Measurements from ENCODE around the gene PRPF31.

The PRPF31 gene

DNA sequence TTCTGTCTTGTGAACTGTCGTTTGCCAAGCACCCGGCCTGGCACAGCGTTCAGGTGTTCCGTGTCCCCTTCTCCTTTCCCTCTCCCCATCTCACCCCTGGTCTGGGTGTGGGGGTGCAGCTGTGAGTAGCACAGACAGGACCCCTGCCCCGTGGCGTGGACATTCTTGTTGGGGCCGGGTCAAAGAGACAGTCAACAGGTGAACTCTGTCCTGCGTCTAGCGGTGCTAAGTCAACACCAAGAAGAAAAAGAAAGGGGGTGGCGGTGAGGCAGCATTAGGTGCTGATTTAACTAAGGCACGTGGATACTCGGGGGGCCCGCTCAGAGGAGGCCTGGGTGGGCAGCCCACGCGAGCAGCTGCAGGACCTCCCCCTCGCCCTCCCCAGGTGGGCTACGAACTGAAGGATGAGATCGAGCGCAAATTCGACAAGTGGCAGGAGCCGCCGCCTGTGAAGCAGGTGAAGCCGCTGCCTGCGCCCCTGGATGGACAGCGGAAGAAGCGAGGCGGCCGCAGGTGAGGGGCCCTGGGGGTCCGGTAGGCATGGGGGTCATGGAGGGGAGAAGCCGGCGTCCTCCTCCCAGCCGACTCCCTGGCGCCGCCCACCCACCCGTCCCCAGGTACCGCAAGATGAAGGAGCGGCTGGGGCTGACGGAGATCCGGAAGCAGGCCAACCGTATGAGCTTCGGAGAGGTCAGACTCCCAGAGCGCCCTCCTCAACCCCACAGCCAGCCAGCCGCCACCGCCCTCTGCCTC lies 12.3 kb downstream of the PRPF31 start:
- TF ChIP-seq, protein P1, sequence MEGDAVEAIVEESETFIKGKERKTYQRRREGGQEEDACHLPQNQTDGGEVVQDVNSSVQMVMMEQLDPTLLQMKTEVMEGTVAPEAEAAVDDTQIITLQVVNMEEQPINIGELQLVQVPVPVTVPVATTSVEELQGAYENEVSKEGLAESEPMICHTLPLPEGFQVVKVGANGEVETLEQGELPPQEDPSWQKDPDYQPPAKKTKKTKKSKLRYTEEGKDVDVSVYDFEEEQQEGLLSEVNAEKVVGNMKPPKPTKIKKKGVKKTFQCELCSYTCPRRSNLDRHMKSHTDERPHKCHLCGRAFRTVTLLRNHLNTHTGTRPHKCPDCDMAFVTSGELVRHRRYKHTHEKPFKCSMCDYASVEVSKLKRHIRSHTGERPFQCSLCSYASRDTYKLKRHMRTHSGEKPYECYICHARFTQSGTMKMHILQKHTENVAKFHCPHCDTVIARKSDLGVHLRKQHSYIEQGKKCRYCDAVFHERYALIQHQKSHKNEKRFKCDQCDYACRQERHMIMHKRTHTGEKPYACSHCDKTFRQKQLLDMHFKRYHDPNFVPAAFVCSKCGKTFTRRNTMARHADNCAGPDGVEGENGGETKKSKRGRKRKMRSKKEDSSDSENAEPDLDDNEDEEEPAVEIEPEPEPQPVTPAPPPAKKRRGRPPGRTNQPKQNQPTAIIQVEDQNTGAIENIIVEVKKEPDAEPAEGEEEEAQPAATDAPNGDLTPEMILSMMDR (IDR thresholded peaks at IDR 0.05; ENCODE audit: low read depth, low read length, missing control alignments), result no peak
- no peak for DNase-seq (ENCODE audit: low read depth)
- H3K4me3 ChIP-seq (ENCODE audit: low read depth, low read length), result no peak overlapping the region

DNA sequence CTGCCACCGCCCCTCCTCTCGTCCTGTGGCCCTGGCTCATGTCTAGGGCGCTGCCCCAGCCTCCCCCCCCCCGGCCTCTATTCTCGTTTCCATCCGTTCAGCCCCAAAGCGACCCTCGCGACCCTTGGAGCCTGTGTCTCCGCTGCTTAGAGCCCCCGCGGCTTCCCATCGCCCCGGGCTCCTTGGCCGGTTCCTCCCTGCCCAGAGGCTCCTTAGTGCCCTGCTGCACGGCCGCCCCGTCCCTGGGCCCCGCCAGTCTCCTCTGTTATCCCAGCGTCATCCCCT lies 12.8 kb downstream of the PRPF31 start:
- TF ChIP-seq, protein P1 (IDR thresholded peaks at IDR 0.05; ENCODE audit: low read depth, low read length, missing control alignments), result no peak
- no peak for DNase-seq (ENCODE audit: low read depth)
- H3K4me3 ChIP-seq (ENCODE audit: low read depth, low read length), result no peak overlapping the region

DNA sequence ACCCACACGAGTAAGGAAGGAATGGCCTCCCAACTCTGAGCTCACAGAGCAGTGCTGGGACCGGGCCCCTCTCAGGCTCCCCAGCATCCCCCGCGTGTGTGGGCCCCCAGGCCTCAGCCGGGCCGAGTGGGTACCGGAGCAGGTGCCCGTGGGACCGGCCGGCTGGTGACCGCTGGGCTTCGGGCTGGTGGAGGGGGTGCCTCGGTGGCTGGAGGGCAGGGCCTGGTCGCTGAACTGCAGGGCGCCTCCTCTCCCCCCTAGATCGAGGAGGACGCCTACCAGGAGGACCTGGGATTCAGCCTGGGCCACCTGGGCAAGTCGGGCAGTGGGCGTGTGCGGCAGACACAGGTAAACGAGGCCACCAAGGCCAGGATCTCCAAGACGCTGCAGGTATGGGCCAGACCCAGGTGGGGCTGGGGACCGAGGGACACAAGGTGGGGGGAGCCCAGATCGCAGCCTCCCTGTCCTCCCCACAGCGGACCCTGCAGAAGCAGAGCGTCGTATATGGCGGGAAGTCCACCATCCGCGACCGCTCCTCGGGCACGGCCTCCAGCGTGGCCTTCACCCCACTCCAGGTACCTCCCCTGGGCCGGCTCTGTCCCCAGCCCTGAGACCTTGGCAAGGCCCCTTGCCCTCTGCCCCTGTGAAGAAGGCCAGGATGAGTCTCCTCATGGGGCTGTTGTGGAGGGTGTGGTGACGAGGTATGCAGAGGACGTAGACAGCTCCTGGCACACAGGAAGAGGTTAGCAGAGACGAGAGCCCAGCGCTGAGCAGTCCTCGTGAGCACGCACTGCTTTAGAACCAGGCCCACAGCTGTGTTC lies 13.5 kb downstream of the PRPF31 start:
- DNase-seq (ENCODE audit: low read depth), result no peak
- H3K4me3 ChIP-seq (ENCODE audit: low read depth, low read length), result no peak overlapping the region
- TF ChIP-seq, protein P1 (IDR thresholded peaks at IDR 0.05; ENCODE audit: low read depth, low read length, missing control alignments), result no peak

DNA sequence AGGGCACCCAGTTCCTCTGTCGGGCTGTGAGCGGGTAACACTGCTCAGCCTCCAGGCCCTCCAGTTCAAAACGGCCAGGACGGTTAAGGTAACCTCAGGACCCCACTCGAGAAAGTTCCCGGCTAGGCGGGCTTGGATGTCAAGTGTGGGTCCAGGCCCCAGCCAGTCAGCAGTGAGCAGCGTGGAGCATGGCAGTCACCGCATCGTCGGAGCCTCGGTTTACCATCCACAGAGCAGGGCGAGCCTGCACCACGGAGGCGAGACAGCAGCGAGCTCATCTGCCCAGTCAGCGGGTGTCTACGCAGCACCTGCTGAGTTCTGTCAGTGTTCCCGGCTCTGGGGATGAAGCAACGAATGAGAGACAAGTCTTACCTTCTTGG lies 14.1 kb downstream of the PRPF31 start:
- TF ChIP-seq, protein P1 (IDR thresholded peaks at IDR 0.05; ENCODE audit: low read depth, low read length, missing control alignments), result no peak
- DNase-seq (ENCODE audit: low read depth), result no peak
- no peak overlapping the region for H3K4me3 ChIP-seq (ENCODE audit: low read depth, low read length)

DNA sequence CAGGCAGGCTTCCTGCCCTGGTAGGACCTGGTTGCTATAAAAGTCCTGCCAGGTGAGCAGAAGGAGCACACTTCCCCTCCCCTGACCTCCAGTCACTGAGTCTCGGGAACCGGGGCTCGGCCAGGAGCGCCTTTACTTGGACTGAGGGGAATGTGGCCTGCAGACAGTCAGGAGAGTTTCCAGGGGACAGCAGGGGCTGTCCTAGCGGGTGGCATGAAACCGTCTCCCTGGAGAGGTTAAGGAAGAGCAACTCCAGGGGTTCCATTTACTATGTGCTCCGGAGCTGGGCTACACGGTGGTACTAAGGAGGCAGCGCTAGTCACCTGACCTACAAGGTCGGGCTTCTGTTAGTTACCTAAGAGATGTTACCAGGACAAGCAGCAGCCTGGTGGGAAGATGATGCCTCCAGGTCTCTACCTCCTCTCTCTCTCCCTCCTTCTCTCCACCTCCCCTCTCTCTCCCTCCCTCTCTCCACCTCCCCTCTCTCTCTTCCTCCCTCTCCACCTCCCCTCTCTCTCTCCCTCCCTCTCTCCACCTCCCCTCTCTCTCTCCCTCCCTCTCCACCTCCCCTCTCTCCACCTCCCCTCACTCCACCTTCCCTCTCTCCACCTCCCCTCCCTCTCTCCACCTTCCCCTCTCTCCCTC lies 17.9 kb downstream of the PRPF31 start:
- DNase-seq (ENCODE audit: low read depth), result peak; percentile 49
- TF ChIP-seq, protein P1 (IDR thresholded peaks at IDR 0.05; ENCODE audit: low read depth, low read length, missing control alignments), result no peak
- H3K4me3 ChIP-seq (ENCODE audit: low read depth, low read length), result no peak overlapping the region

DNA sequence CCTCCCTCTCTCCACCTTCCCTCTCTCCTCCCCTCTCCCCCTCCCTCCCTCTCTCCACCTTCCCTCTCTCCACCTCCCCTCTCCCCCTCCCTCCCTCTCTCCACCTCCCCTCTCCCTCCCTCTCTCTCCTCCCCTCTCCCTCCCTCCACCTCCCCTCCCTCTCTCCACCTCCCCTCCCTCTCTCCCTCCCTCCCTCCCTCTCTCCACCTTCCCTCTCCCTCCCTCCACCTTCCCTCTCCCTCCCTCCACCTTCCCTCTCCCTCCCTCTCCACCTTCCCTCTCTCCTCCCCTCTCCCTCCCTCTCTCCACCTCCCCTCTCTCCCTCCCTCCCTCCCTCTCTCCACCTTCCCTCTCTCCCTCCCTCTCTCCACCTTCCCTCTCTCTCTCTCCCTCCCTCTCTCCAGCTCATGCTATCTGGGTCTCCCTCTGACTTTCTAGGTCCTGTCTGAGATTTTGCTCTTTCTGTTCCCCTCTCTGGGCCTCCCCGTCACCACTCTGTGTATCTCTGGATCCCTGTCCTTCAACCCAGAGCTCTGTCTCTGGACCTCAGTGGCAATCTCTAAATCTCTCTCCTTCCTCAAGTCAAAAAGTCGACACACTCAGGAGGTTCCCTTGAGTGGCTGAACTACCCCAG lies 18.5 kb downstream of the PRPF31 start:
- TF ChIP-seq, protein P1 (IDR thresholded peaks at IDR 0.05; ENCODE audit: low read depth, low read length, missing control alignments), result no peak
- no peak for DNase-seq (ENCODE audit: low read depth)
- H3K4me3 ChIP-seq (ENCODE audit: low read depth, low read length), result no peak overlapping the region

Data from GM12864 (cell line).